H9 (cell line): Measurements from ENCODE around the gene PRCD. TPM values are rescaled to one million over a fixed set of nuclear protein-coding genes. Genes with fewer than 3 reads are reported as not detected.

Experiments
- DNase-seq: peaks from one replicate; pipeline ENCODE4 v3.0.0-alpha.2; 2017
- H2AFZ ChIP-seq: one replicate; pipeline ENCODE4 v1.6.1; 2013; ENCODE audit warnings: mild to moderate bottlenecking, low read length, control low read depth, moderate library complexity
- H2AK5ac ChIP-seq: 2 replicates; pipeline ENCODE4 v1.6.1; 2013; ENCODE audit warnings: low read length, control low read depth, mixed read lengths; ENCODE audit not compliant: insufficient read length
- H2BK120ac ChIP-seq: one replicate; pipeline ENCODE4 v1.6.1; 2013; ENCODE audit warnings: low read depth, mild to moderate bottlenecking, low read length, control low read depth, inconsistent platforms; ENCODE audit not compliant: poor library complexity, severe bottlenecking
- H2BK12ac ChIP-seq: 2 replicates; pipeline ENCODE4 v1.6.1; 2013; ENCODE audit warnings: low read length, control low read depth, mixed read lengths, low read depth; ENCODE audit not compliant: insufficient read length
- H2BK15ac ChIP-seq: 2 replicates; pipeline ENCODE4 v1.6.1; 2013; ENCODE audit warnings: low read depth, low read length, control low read depth
- H2BK20ac ChIP-seq: one replicate; pipeline ENCODE4 v1.6.1; 2013; ENCODE audit warnings: low read depth, mild to moderate bottlenecking, low read length, control low read depth, inconsistent platforms; ENCODE audit not compliant: poor library complexity, severe bottlenecking
- H2BK5ac ChIP-seq: 2 replicates; pipeline ENCODE4 v1.6.1; 2013; ENCODE audit warnings: low read length, control low read depth, mixed read lengths; ENCODE audit not compliant: insufficient read length
- H3K14ac ChIP-seq: 2 replicates; pipeline ENCODE4 v1.6.1; 2013; ENCODE audit warnings: low read length, control low read depth; ENCODE audit not compliant: insufficient read depth
- H3K18ac ChIP-seq: 2 replicates; pipeline ENCODE4 v1.6.1; 2013; ENCODE audit warnings: low read depth, mild to moderate bottlenecking, mixed read lengths, low read length, control low read depth; ENCODE audit not compliant: insufficient read length
- H3K23ac ChIP-seq: 2 replicates; pipeline ENCODE4 v1.6.1; 2013; ENCODE audit warnings: low read length, control low read depth, mixed read lengths, low read depth; ENCODE audit not compliant: insufficient read length
- H3K23me2 ChIP-seq: 2 replicates; pipeline ENCODE4 v1.6.1; 2013; ENCODE audit warnings: low read depth, mild to moderate bottlenecking, mixed read lengths, low read length, control low read depth; ENCODE audit not compliant: insufficient read length, poor library complexity, severe bottlenecking
- H3K27ac ChIP-seq: 2 replicates; pipeline ENCODE4 v1.5.1; 2013; ENCODE audit warnings: low read length, control low read depth, mixed read lengths, low read depth; ENCODE audit not compliant: insufficient read length
- H3K27me3 ChIP-seq: 2 replicates; pipeline ENCODE4 v1.6.1; 2013; ENCODE audit warnings: low read length, control low read depth, inconsistent platforms; ENCODE audit not compliant: insufficient read depth
- H3K4ac ChIP-seq: 2 replicates; pipeline ENCODE4 v1.6.1; 2013; ENCODE audit warnings: low read depth, mild to moderate bottlenecking, control low read depth, inconsistent platforms, low read length, moderate library complexity
- H3K4me1 ChIP-seq: 2 replicates; pipeline ENCODE4 v1.6.1; 2013; ENCODE audit warnings: low read length, control low read depth, inconsistent platforms; ENCODE audit not compliant: insufficient read depth
- H3K4me2 ChIP-seq: 2 replicates; pipeline ENCODE4 v1.6.1; 2013; ENCODE audit warnings: low read length, control low read depth, mixed read lengths; ENCODE audit not compliant: insufficient read length, insufficient read depth
- H3K56ac ChIP-seq: 2 replicates; pipeline ENCODE4 v1.6.1; 2013; ENCODE audit warnings: low read depth, mild to moderate bottlenecking, mixed read lengths, low read length, control low read depth; ENCODE audit not compliant: insufficient read length
- H3K79me1 ChIP-seq: 2 replicates; pipeline ENCODE4 v1.6.1; 2013; ENCODE audit warnings: low read depth, mild to moderate bottlenecking, moderate library complexity, low read length, control low read depth, inconsistent platforms; ENCODE audit not compliant: insufficient read depth, poor library complexity, severe bottlenecking
- H3K79me2 ChIP-seq: 2 replicates; pipeline ENCODE4 v1.6.1; 2013; ENCODE audit warnings: low read length, control low read depth, inconsistent platforms; ENCODE audit not compliant: insufficient read depth
- H3K9ac ChIP-seq: 2 replicates; pipeline ENCODE4 v1.6.1; 2013; ENCODE audit warnings: low read length, control low read depth, mixed read lengths; ENCODE audit not compliant: insufficient read length; ENCODE audit errors: extremely low read depth
- H3K9me3 ChIP-seq: one replicate; pipeline ENCODE4 v1.6.1; 2013; ENCODE audit warnings: low read depth, low read length, inconsistent platforms; ENCODE audit not compliant: control insufficient read depth
- H3T11ph ChIP-seq: one replicate; pipeline ENCODE4 v1.6.1; 2013; ENCODE audit warnings: mild to moderate bottlenecking, low read length, control low read depth, inconsistent platforms
- H4K20me1 ChIP-seq: one replicate; pipeline ENCODE4 v1.6.1; 2013; ENCODE audit not compliant: control insufficient read depth, insufficient read length, insufficient read depth
- H4K5ac ChIP-seq: 2 replicates; pipeline ENCODE4 v1.6.1; 2013; ENCODE audit warnings: low read depth, mild to moderate bottlenecking, mixed read lengths, low read length, control low read depth; ENCODE audit not compliant: insufficient read length
- H4K8ac ChIP-seq: replicated peaks from 2 replicates; pipeline ENCODE4 v1.6.1; 2013; ENCODE audit warnings: low read length, control low read depth, mixed read lengths, low read depth; ENCODE audit not compliant: insufficient read length
- H4K91ac ChIP-seq: 2 replicates; pipeline ENCODE4 v1.6.1; 2013; ENCODE audit warnings: low read depth, mild to moderate bottlenecking, moderate library complexity, mixed read lengths, low read length, control low read depth; ENCODE audit not compliant: insufficient read length
- H3K27ac Mint-ChIP-seq, 3 experiments: 2 replicates in 2 of 3; 3 replicates in 1 of 3; pipeline ENCODE4 v1.8.0; 2020 to 2021; ENCODE audit warnings: mixed read lengths in 3 of 3, mild to moderate bottlenecking in 1 of 3, moderate library complexity in 1 of 3
- H3K27me3 Mint-ChIP-seq: 2 replicates; pipeline ENCODE4 v1.8.0; 2021; ENCODE audit warnings: low read depth, mild to moderate bottlenecking, moderate library complexity, mixed read lengths
- H3K36me3 Mint-ChIP-seq, 3 experiments: 2 replicates in 2 of 3; 3 replicates in 1 of 3; pipeline ENCODE4 v1.8.0; 2020 to 2021; ENCODE audit warnings: low read depth in 3 of 3, mixed read lengths in 3 of 3; ENCODE audit not compliant: insufficient read depth in 1 of 3
- H3K4me1 Mint-ChIP-seq, 2 experiments: 2 replicates each; pipeline ENCODE4 v1.8.0; 2020; ENCODE audit warnings: mixed read lengths in 2 of 2
- H3K4me3 Mint-ChIP-seq, 2 experiments: 2 replicates in 1 of 2; 3 replicates in 1 of 2; pipeline ENCODE4 v1.8.0; 2020 to 2021; ENCODE audit warnings: mild to moderate bottlenecking in 2 of 2, mixed read lengths in 2 of 2, moderate library complexity in 1 of 2
- H3K9me3 Mint-ChIP-seq, 2 experiments: 2 replicates in 1 of 2; 3 replicates in 1 of 2; pipeline ENCODE4 v1.8.0; 2020; ENCODE audit warnings: mild to moderate bottlenecking in 2 of 2, mixed read lengths in 2 of 2, moderate library complexity in 1 of 2
- WGBS: extraction: QIAGEN DNeasy Blood & Tissue Kit; methylation state at CpG from one replicate; pipeline ENCODE4 v1.1.7; 2013; ENCODE audit warnings: missing lambda C conversion rate, low lambda C conversion rate, mixed read lengths; ENCODE audit not compliant: insufficient read length; ENCODE audit errors: extremely low coverage; 5-methylcytosine and 5-hydroxymethylcytosine counted together
- total RNA-seq: library from RNA; stranded (reverse); gene quantifications from 2 replicates; pipeline ENCODE4 v1.2.1, GENCODE V29; 2021
- TF ChIP-seq, protein P1 (sequence below): fragments of 200-600 bp; sonication (generic); conservative IDR thresholded peaks from 3 replicates; pipeline ENCODE4 v1.8.0; 2021; ENCODE audit warnings: antibody characterized with exemption, mild to moderate bottlenecking

The PRCD gene
- total RNA-seq, 1 experiment from 2014 or later, result 0.46 TPM

DNA sequence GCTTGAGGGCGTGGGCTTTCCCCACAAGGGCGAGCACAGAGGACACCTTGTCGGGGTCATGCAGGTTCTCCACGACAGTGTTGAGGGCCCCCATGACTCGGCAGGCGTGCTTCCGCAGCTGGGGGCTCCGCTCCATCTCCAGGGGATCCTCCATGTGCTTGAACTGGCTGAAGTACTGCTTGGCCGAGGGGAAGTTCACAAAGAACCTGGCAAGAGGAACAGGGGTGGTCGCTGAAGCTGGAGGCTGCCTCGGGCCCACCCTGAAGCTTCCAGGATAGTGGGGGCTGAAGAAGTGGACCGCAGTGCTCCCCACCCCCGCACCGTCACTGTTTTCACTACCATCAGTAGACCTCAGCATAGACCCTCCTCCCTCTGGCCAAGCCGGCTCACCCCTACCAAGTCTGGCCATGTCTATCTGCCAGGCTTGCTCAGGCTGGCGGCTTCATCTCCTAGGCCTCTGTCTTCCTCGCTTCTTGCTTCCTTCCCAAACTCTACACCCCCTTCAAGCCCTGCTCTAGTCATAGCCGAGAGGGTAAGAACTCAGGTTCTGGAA is 8.3 kb upstream of the PRCD start:
- peaks cover 39% of the 10 kb centered on the region for H3K27me3 Mint-ChIP-seq
- Histone ChIP-seq H4K20me1 (no peaks in the 10 kb centered on the region), H3K56ac (no peak overlapping the region), H3K4me2 (no peak overlapping the region), H4K91ac (no peak overlapping the region), H3K79me2 (no peaks in the 10 kb centered on the region), H3K27ac (no peak overlapping the region), H3K27me3 (peaks cover 2% of the 10 kb centered on the region; the same call in 1 of the 2 replicates), H3K14ac (no peak overlapping the region), H3T11ph (no peak overlapping the region), H3K4me1 (peaks cover 4% of the 10 kb centered on the region; the same call in 1 of the 2 replicates), H2AK5ac (no peak overlapping the region), H2BK12ac (no peak overlapping the region), H3K18ac (no peak overlapping the region), H3K23ac (no peak overlapping the region), H2BK20ac (no peak overlapping the region), H4K8ac (no peak overlapping the region), H3K23me2 (no peaks in the 10 kb centered on the region), H2BK5ac (no peak overlapping the region), H4K5ac (no peak overlapping the region), H3K4ac (no peak overlapping the region), H3K9me3 (no peaks in the 10 kb centered on the region), H2BK15ac (no peak overlapping the region), H2BK120ac (no peak overlapping the region), H3K79me1 (no peaks in the 10 kb centered on the region), H2AFZ (no peak overlapping the region), H3K9ac (no peak overlapping the region)
- WGBS, result no CpG with 5 or more reads among the region's 18 CpGs
- no peak overlapping the region; a peak in 1 of 7 replicates for H3K27ac Mint-ChIP-seq
- TF ChIP-seq, protein P1, sequence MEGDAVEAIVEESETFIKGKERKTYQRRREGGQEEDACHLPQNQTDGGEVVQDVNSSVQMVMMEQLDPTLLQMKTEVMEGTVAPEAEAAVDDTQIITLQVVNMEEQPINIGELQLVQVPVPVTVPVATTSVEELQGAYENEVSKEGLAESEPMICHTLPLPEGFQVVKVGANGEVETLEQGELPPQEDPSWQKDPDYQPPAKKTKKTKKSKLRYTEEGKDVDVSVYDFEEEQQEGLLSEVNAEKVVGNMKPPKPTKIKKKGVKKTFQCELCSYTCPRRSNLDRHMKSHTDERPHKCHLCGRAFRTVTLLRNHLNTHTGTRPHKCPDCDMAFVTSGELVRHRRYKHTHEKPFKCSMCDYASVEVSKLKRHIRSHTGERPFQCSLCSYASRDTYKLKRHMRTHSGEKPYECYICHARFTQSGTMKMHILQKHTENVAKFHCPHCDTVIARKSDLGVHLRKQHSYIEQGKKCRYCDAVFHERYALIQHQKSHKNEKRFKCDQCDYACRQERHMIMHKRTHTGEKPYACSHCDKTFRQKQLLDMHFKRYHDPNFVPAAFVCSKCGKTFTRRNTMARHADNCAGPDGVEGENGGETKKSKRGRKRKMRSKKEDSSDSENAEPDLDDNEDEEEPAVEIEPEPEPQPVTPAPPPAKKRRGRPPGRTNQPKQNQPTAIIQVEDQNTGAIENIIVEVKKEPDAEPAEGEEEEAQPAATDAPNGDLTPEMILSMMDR, result no peak
- H3K4me1 Mint-ChIP-seq, result peaks cover 16 to 33% of the 10 kb centered on the region in 2 experiments
- no peak overlapping the region for H3K4me3 Mint-ChIP-seq
- H3K9me3 Mint-ChIP-seq, result no peaks in the 10 kb centered on the region
- DNase-seq, result no peak
- no peaks in the 10 kb centered on the region for H3K36me3 Mint-ChIP-seq
